Fibroblast of pulmonary artery (primary cell): ENCODE results near the gene B2M.
"Not testable (repeated sequence)": the region's sequence is repeated elsewhere in the genome, so short reads cannot be mapped to it uniquely, and the experiment has no call there.

Experiments
- DNase-seq: peaks from one replicate; pipeline ENCODE4 v3.0.0-alpha.2; 2010; ENCODE audit warnings: low read depth
- H3K4me3 ChIP-seq: replicated peaks from 2 replicates; pipeline ENCODE4 v1.5.1; 2011; ENCODE audit warnings: low read depth, mild to moderate bottlenecking, control low read depth, low read length, moderate library complexity
- CTCF ChIP-seq: IDR thresholded peaks from 2 replicates; pipeline ENCODE4 v1.5.1; 2011; ENCODE audit warnings: mild to moderate bottlenecking, control low read depth, low read length, inconsistent platforms; ENCODE audit errors: missing control alignments

B2M gene

GRCh38 chr15:44715142-44715796, 4.0 kb downstream of the B2M start:
- TF ChIP-seq CTCF: no peak
- no peak overlapping the region for H3K4me3 ChIP-seq
- DNase-seq: no peak

- no peak for DNase-seq
- no peak for TF ChIP-seq CTCF
- H3K4me3 ChIP-seq: no peak overlapping the region
These were observed 4.5 kb downstream of the B2M start for GRCh38 chr15:44715797-44716334.

GRCh38 chr15:44716983-44717602, 5.8 kb downstream of the B2M start:
- H3K4me3 ChIP-seq: no peak overlapping the region
- DNase-seq: no peak
- no peak for TF ChIP-seq CTCF

- DNase-seq: no peak
- H3K4me3 ChIP-seq: no peak overlapping the region
- no peak for TF ChIP-seq CTCF
These were observed 7.0 kb downstream of the B2M start for GRCh38 chr15:44718180-44718926.

- no peak for TF ChIP-seq CTCF
- no peak overlapping the region for H3K4me3 ChIP-seq
- DNase-seq: no peak
These were observed 7.6 kb downstream of the B2M start for GRCh38 chr15:44718927-44719292.

GRCh38 chr15:44719293-44719999, 8.1 kb downstream of the B2M start:
- TF ChIP-seq CTCF: no peak
- no peak overlapping the region for H3K4me3 ChIP-seq
- peak; percentile 27 for DNase-seq

GRCh38 chr15:44720000-44720435, 8.7 kb downstream of the B2M start:
- not testable (repeated sequence) for H3K4me3 ChIP-seq, DNase-seq
